Activated CD4-positive, alpha-beta T cell treated with anti-CD3 and anti-CD28 coated beads, Interleukin-2, amount 50 U/mL, for 24 hours (primary cell): ENCODE measurements around the gene NAV3.
"Not testable (repeated sequence)": the region's sequence is repeated elsewhere in the genome, so short reads cannot be mapped to it uniquely, and the experiment has no call there.

Experiments used
- DNase-seq, 2 donors: peaks; one replicate each; pipeline ENCODE4 v3.0.0-alpha.2; 2020; ENCODE audit warnings: low read depth in 1 of 2, low spot score in 1 of 2

The NAV3 gene

DNA sequence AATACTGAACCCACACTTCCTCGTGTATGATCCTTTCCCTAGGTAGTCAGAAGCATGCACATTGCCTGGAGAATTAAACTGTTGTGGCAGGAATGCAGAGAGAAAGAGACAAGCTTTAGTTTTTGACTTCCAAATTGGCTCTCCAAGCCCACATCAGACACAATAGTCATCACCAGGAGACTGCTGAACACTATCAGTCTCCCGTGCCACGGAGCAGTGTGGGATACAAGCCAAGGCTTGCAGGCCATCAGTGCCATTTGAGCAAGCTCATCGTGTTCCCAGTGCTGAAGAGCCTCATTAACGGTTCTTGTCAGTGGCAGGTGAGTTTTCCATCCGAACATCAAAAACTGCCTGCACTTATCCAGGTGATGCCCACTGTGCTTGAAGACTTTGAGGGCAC lies 410.8 kb downstream of the NAV3 start:
- DNase-seq: no peak

DNA sequence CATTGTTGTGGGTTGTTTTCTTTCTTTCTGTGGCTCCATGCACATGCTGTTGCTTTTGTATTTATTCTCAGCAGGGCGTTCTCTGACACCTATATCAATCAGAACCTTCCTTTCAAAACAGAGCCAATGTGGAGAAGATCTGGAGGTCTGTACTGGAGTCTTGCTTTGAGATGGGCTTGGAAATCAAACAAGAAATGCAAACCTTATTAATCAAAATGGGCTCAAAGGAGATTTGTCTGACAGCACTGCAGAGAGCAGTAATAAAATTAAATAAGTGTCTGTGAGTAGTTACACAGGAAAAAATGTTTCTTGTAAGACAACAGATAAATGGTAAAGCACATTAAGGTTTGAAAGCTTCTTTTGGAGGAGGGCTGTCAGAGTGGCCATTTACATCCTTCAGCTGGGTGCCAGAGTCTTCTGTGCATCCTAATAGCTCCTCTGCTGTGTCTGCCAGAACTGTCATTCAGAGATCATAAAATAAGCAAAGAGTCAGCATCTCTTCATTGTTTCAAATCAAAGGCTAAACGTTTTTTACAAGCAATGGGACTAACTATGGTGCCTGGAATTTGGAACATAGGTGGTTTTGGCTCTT lies 414.3 kb downstream of the NAV3 start:
- DNase-seq: no peak

- no peak for DNase-seq
These were observed 417.6 kb downstream of the NAV3 start for GRCh38 chr12:78248321-78248720.

GRCh38 chr12:78249578-78249977 lies 418.9 kb downstream of the NAV3 start:
- no peak for DNase-seq

GRCh38 chr12:78257662-78258061 lies 427.0 kb downstream of the NAV3 start:
- not testable (repeated sequence) for DNase-seq

GRCh38 chr12:78260976-78261375 lies 430.3 kb downstream of the NAV3 start:
- DNase-seq: no peak

GRCh38 chr12:78261901-78262300 lies 431.2 kb downstream of the NAV3 start:
- no peak for DNase-seq
